SK-N-SH (cell line): ENCODE results near the gene KLHL41. TPM values are rescaled to one million over a fixed set of nuclear protein-coding genes. Genes with fewer than 3 reads are reported as not detected.
"Not testable (repeated sequence)": the region's sequence is repeated elsewhere in the genome, so short reads cannot be mapped to it uniquely, and the experiment has no call there.

ENCODE experiments used
- CTCF ChIA-PET: fragments of 300-600, 350-600 bp; formaldehyde crosslinking; extraction: SDS; loops from one replicate; lab custom pipeline; 2021; lab: Yijun Ruan, JAX
- POLR2A ChIA-PET: fragments of 350-600 bp; sonication (Branson Sonifier 250); formaldehyde crosslinking; extraction: SDS; loops from one replicate; lab custom pipeline; 2020; ENCODE audit warnings: antibody characterized with exemption, inconsistent platforms; lab: Yijun Ruan, JAX
- DNase-seq: peaks from one replicate; pipeline ENCODE4 v3.0.0; 2012
- H2AFZ ChIP-seq: fragments of 200-600 bp; sonication (generic); 2 replicates; pipeline ENCODE4 v1.8.1; 2016; ENCODE audit warnings: antibody characterized with exemption, mild to moderate bottlenecking, low read depth
- H3F3A ChIP-seq: fragments of 200-600 bp; sonication (generic); replicated peaks from 2 replicates; pipeline ENCODE3; 2016; ENCODE audit warnings: antibody characterized with exemption, mild to moderate bottlenecking; ENCODE audit not compliant: insufficient read depth
- H3K27ac ChIP-seq, 2 experiments: fragments of 200-500 bp in 1 of 2; fragments of 200-600 bp in 1 of 2; sonication (Bioruptor generic) in 1 of 2; sonication (generic), shearing (Covaris generic) in 1 of 2; 2 replicates each; pipeline versions ENCODE4 v1.5.1 to v1.6.1; 2014 to 2016; ENCODE audit warnings: low read depth in 2 of 2, inconsistent platforms in 1 of 2, low read length in 1 of 2, mild to moderate bottlenecking in 1 of 2, mixed read lengths in 1 of 2
- H3K27me3 ChIP-seq: fragments of 200-600 bp; sonication (generic), shearing (Covaris generic); 2 replicates; pipeline ENCODE4 v1.6.1; 2016; ENCODE audit warnings: mixed run types; ENCODE audit not compliant: insufficient read depth
- H3K36me3 ChIP-seq, 2 experiments: fragments of 200-500 bp in 1 of 2; fragments of 200-600 bp in 1 of 2; sonication (Bioruptor generic) in 1 of 2; sonication (generic) in 1 of 2; replicated peaks in 1 of 2; 2 replicates each; pipeline versions ENCODE3 to v1.5.1; 2014 to 2016; ENCODE audit warnings: low read length in 1 of 2, mild to moderate bottlenecking in 1 of 2; ENCODE audit not compliant: insufficient read depth in 2 of 2, control insufficient read depth in 1 of 2
- H3K4me1 ChIP-seq, 2 experiments: fragments of 200-500 bp in 1 of 2; fragments of 200-600 bp in 1 of 2; sonication (Bioruptor generic) in 1 of 2; sonication (generic), shearing (Covaris generic) in 1 of 2; 2 replicates each; pipeline versions ENCODE4 v1.5.1 to v1.6.1; 2014 to 2016; ENCODE audit warnings: low read depth in 1 of 2, low read length in 1 of 2, mixed run types in 1 of 2; ENCODE audit not compliant: insufficient read depth in 2 of 2, control insufficient read depth in 1 of 2
- H3K4me2 ChIP-seq: fragments of 200-600 bp; sonication (generic), shearing (Covaris generic); 2 replicates; pipeline ENCODE4 v1.6.1; 2017; ENCODE audit warnings: mixed run types
- H3K4me3 ChIP-seq, 2 experiments: fragments of 200-500 bp in 1 of 2; fragments of 200-600 bp in 1 of 2; sonication (Bioruptor generic) in 1 of 2; sonication (generic), shearing (Covaris generic) in 1 of 2; 2 replicates each; pipeline versions ENCODE4 v1.5.1 to v1.8.1; 2014 to 2016; ENCODE audit warnings: low read depth in 2 of 2, inconsistent platforms in 1 of 2, low read length in 1 of 2, mild to moderate bottlenecking in 1 of 2, mixed read lengths in 1 of 2, moderate library complexity in 1 of 2
- H3K79me2 ChIP-seq: fragments of 200-600 bp; sonication (generic); 2 replicates; pipeline ENCODE4 v1.8.1; 2017; ENCODE audit warnings: mild to moderate bottlenecking; ENCODE audit not compliant: insufficient read depth
- H3K9ac ChIP-seq: fragments of 200-600 bp; sonication (generic); 2 replicates; pipeline ENCODE4 v1.6.1; 2017; ENCODE audit warnings: mixed run types
- H3K9me2 ChIP-seq: fragments of 200-600 bp; sonication (generic); 2 replicates; pipeline ENCODE4 v1.6.1; 2017; ENCODE audit warnings: mixed run types
- H3K9me3 ChIP-seq: fragments of 200-600 bp; sonication (generic); 2 replicates; pipeline ENCODE4 v1.6.1; 2017; ENCODE audit warnings: mixed run types, mild to moderate bottlenecking, moderate library complexity
- H4K20me1 ChIP-seq: fragments of 200-600 bp; sonication (generic); 2 replicates; pipeline ENCODE4 v1.6.1; 2017; ENCODE audit warnings: mild to moderate bottlenecking, mixed run types; ENCODE audit not compliant: insufficient read depth
- CHD2 ChIP-seq: fragments of 150-350 bp; IDR thresholded peaks from 2 replicates; pipeline ENCODE4 v1.6.1; 2018; ENCODE audit warnings: low read length; ENCODE audit not compliant: partially characterized antibody
- ELF1 ChIP-seq: IDR thresholded peaks from 2 replicates; pipeline ENCODE4 v1.4.0; 2012
- EZH2phosphoT487 ChIP-seq: fragments of 200-600 bp; sonication (generic); IDR thresholded peaks from 2 replicates; pipeline ENCODE4 v1.6.1; 2017; ENCODE audit warnings: low read depth, mixed run types, mild to moderate bottlenecking, antibody characterized with exemption, moderate library complexity, borderline replicate concordance
- FOXJ3 ChIP-seq: sonication (generic); formaldehyde crosslinking; IDR thresholded peaks from 2 replicates; pipeline ENCODE4 v1.5.1; 2020; ENCODE audit warnings: mild to moderate bottlenecking, missing genetic modification reagents
- JUND ChIP-seq: IDR thresholded peaks from 2 replicates; pipeline ENCODE4 v1.4.0; 2012
- MXI1 ChIP-seq: IDR thresholded peaks from 2 replicates; pipeline ENCODE4 v1.6.1; 2012; ENCODE audit warnings: mild to moderate bottlenecking, low read depth, low read length, improper control_type of control experiment
- NRF1 ChIP-seq: IDR thresholded peaks from 2 replicates; pipeline ENCODE4 v1.6.1; 2012; ENCODE audit warnings: low read depth, mild to moderate bottlenecking, low read length
- PBX3 ChIP-seq: IDR thresholded peaks from 2 replicates; pipeline ENCODE4; 2012
- POLR2AphosphoS5 ChIP-seq: IDR thresholded peaks from 2 replicates; pipeline ENCODE4 v1.6.1; 2012; ENCODE audit warnings: low read depth, low read length
- REST ChIP-seq: IDR thresholded peaks from 2 replicates; pipeline ENCODE4 v1.6.1; 2012; ENCODE audit warnings: mild to moderate bottlenecking, low read depth, low read length, moderate library complexity
- SIN3A ChIP-seq: IDR thresholded peaks from 2 replicates; pipeline ENCODE4 v1.6.1; 2012; ENCODE audit warnings: low read depth, mild to moderate bottlenecking, low read length, moderate library complexity, borderline replicate concordance
- SMC3 ChIP-seq: IDR thresholded peaks from 2 replicates; pipeline ENCODE4 v1.6.1; 2012; ENCODE audit warnings: low read depth, low read length, improper control_type of control experiment
- TAF1 ChIP-seq: IDR thresholded peaks from 2 replicates; pipeline ENCODE4 v1.6.1; 2012; ENCODE audit warnings: low read depth, mild to moderate bottlenecking, low read length, moderate library complexity, borderline replicate concordance
- USF2 ChIP-seq: fragments of 150-350 bp; IDR thresholded peaks from 2 replicates; pipeline ENCODE4 v1.6.1; 2017; ENCODE audit warnings: antibody characterized with exemption, low read length, low read depth, borderline replicate concordance
- WGBS: methylation state at CpG from one replicate; pipeline ENCODE4 v1.1.6; 2017; ENCODE audit warnings: low lambda C conversion rate; 5-methylcytosine and 5-hydroxymethylcytosine counted together
- polyA plus RNA-seq, 3 experiments: library from polyadenylated mRNA; depleted of rRNA; stranded (reverse); fragments of >200 nt; gene quantifications; 2 replicates each; pipeline ENCODE4 v1.2.3, GENCODE V29; 2012
- TF ChIP-seq, protein P1 (sequence below): fragments of 150-350 bp; IDR thresholded peaks from 2 replicates; pipeline ENCODE4 v1.6.1; 2016; ENCODE audit warnings: mild to moderate bottlenecking, low read depth, low read length
- TF ChIP-seq, protein P2 (sequence below): IDR thresholded peaks from 2 replicates; pipeline ENCODE4 v1.4.0; 2012; ENCODE audit warnings: low read depth
- TF ChIP-seq, protein P3 (sequence below): IDR thresholded peaks from 2 replicates; pipeline ENCODE4 v1.4.0; 2012; ENCODE audit warnings: low read depth, borderline replicate concordance

KLHL41 gene
- polyA plus RNA-seq, 1 of the 3 experiments (the other 2 are of a cell fraction) = 0.26 TPM

GRCh38 chr2:169516488-169516995, 7.0 kb downstream of the KLHL41 start:
- H3K4me2 ChIP-seq, POLR2A ChIA-PET, H3K4me3 ChIP-seq, H3K36me3 ChIP-seq, H3K27ac ChIP-seq, H3K79me2 ChIP-seq, H2AFZ ChIP-seq, H3K9me2 ChIP-seq, H3F3A ChIP-seq, H3K4me1 ChIP-seq, H3K9me3 ChIP-seq, H3K27me3 ChIP-seq, H3K9ac ChIP-seq, DNase-seq, H4K20me1 ChIP-seq: not testable (repeated sequence)
- CTCF ChIA-PET = interaction anchor here (1.8 kb wide), 1 partner anchor 11 kb away, joined by 5 read pairs; no protein-coding TSS in a partner anchor
- WGBS = 92% methylated on average over 10 of the region's 10 CpGs

DNA sequence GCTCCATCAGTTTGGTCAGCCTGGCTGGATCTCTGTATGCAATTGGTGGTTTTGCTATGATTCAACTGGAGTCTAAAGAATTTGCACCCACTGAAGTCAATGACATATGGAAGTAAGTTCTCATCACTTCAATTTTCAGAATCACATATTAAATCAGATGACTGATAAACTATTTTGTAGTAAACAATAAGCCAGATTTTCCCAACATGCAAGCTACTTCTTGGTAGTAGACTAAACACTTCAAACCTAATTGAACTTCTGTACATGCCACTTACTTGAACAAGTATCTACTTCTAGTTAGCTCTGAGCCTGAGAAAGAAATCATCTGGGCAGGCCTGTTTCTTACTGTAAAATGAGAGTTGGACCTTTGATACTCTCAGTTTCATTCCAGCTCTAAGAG, 11.4 kb downstream of the KLHL41 start:
- H3K4me2 ChIP-seq = no peak overlapping the region
- H2AFZ ChIP-seq = no peak overlapping the region
- ChIA-PET CTCF (interaction anchor here (1.3 kb wide), 1 partner anchor 41 kb away, joined by 4 read pairs; no protein-coding TSS in a partner anchor), POLR2A (no interaction called here)
- no peaks in the 10 kb centered on the region for H4K20me1 ChIP-seq
- no peak overlapping the region for H3K27ac ChIP-seq
- H3F3A ChIP-seq = no peaks in the 10 kb centered on the region
- no peak for TF ChIP-seq REST
- TF ChIP-seq USF2 = no peak
- no peak for TF ChIP-seq JUND
- no peak for TF ChIP-seq CHD2
- TF ChIP-seq NRF1 = no peak
- TF ChIP-seq PBX3 = no peak
- no peak for TF ChIP-seq SMC3
- no peak for TF ChIP-seq POLR2AphosphoS5
- no peak for TF ChIP-seq SIN3A
- no peak for TF ChIP-seq EZH2phosphoT487
- TF ChIP-seq, protein P1, sequence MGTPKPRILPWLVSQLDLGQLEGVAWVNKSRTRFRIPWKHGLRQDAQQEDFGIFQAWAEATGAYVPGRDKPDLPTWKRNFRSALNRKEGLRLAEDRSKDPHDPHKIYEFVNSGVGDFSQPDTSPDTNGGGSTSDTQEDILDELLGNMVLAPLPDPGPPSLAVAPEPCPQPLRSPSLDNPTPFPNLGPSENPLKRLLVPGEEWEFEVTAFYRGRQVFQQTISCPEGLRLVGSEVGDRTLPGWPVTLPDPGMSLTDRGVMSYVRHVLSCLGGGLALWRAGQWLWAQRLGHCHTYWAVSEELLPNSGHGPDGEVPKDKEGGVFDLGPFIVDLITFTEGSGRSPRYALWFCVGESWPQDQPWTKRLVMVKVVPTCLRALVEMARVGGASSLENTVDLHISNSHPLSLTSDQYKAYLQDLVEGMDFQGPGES = no peak
- no peak for TF ChIP-seq TAF1
- TF ChIP-seq MXI1 = no peak
- TF ChIP-seq FOXJ3 = no peak
- TF ChIP-seq, protein P2, sequence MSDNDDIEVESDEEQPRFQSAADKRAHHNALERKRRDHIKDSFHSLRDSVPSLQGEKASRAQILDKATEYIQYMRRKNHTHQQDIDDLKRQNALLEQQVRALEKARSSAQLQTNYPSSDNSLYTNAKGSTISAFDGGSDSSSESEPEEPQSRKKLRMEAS = no peak
- TF ChIP-seq, protein P3, sequence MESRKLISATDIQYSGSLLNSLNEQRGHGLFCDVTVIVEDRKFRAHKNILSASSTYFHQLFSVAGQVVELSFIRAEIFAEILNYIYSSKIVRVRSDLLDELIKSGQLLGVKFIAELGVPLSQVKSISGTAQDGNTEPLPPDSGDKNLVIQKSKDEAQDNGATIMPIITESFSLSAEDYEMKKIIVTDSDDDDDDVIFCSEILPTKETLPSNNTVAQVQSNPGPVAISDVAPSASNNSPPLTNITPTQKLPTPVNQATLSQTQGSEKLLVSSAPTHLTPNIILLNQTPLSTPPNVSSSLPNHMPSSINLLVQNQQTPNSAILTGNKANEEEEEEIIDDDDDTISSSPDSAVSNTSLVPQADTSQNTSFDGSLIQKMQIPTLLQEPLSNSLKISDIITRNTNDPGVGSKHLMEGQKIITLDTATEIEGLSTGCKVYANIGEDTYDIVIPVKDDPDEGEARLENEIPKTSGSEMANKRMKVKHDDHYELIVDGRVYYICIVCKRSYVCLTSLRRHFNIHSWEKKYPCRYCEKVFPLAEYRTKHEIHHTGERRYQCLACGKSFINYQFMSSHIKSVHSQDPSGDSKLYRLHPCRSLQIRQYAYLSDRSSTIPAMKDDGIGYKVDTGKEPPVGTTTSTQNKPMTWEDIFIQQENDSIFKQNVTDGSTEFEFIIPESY = no peak
- no peak for TF ChIP-seq ELF1
- H3K9me2 ChIP-seq = no peaks in the 10 kb centered on the region
- peaks cover 0 to 1% of the 10 kb centered on the region in 2 experiments for H3K36me3 ChIP-seq
- no peaks in the 10 kb centered on the region for H3K79me2 ChIP-seq
- no peak overlapping the region for H3K4me3 ChIP-seq
- no peaks in the 10 kb centered on the region for H3K9me3 ChIP-seq
- no peaks in the 10 kb centered on the region for H3K4me1 ChIP-seq
- DNase-seq = no peak
- no peak overlapping the region for H3K9ac ChIP-seq
- H3K27me3 ChIP-seq = no peaks in the 10 kb centered on the region
